OCI-LY7 (cell line): ENCODE measurements around the gene NF1. TPM values are rescaled to one million over a fixed set of nuclear protein-coding genes. Genes with fewer than 3 reads are reported as not detected.

Experiments used
- BruUV-seq: library from RNA; stranded (reverse); fragments of 400-500 nt; replicated peaks from 2 replicates; lab custom pipeline; 2021; lab: Mats Ljungman, UMichigan
- CTCF ChIA-PET: fragments of 300-600 bp; sonication (Branson Sonifier 250); formaldehyde crosslinking; loops from one replicate; lab custom pipeline; 2022; ENCODE audit warnings: antibody characterized with exemption; ENCODE audit not compliant: unreplicated experiment; lab: Charles Lee
- POLR2A ChIA-PET: fragments of 300-600 bp; sonication (Branson Sonifier 250); formaldehyde crosslinking; loops from one replicate; lab custom pipeline; 2022; ENCODE audit warnings: antibody characterized with exemption; lab: Charles Lee
- DNase-seq: peaks from one replicate; pipeline ENCODE4 v3.0.0-alpha.2; 2015; ENCODE audit warnings: low spot score
- H2AFZ ChIP-seq: fragments of 200-600 bp; sonication (generic), shearing (Covaris generic); 2 replicates; pipeline ENCODE4 v1.6.1; 2014; ENCODE audit warnings: mild to moderate bottlenecking, antibody characterized with exemption, low read length, moderate library complexity
- H3K27ac ChIP-seq: fragments of 200-600 bp; sonication (generic); 2 replicates; pipeline ENCODE4 v1.5.1; 2014; ENCODE audit warnings: mixed run types, low read depth, mild to moderate bottlenecking, moderate library complexity, low read length, inconsistent platforms; ENCODE audit not compliant: poor library complexity, severe bottlenecking
- H3K36me3 ChIP-seq: fragments of 200-600 bp; sonication (generic); 2 replicates; pipeline ENCODE4 v1.6.1; 2014; ENCODE audit warnings: mild to moderate bottlenecking, antibody characterized with exemption, low read length, moderate library complexity, mixed read lengths; ENCODE audit not compliant: insufficient read depth
- H3K4me1 ChIP-seq: fragments of 200-600 bp; sonication (generic); 2 replicates; pipeline ENCODE4 v1.5.1; 2014; ENCODE audit warnings: mild to moderate bottlenecking, low read length; ENCODE audit not compliant: insufficient read depth, poor library complexity, severe bottlenecking
- H3K4me2 ChIP-seq: fragments of 200-600 bp; sonication (generic); 2 replicates; pipeline ENCODE4 v1.6.1; 2014; ENCODE audit warnings: mild to moderate bottlenecking, low read length
- H3K4me3 ChIP-seq: fragments of 200-600 bp; sonication (generic); 2 replicates; pipeline ENCODE4 v1.5.1; 2014; ENCODE audit warnings: mild to moderate bottlenecking, low read depth, low read length; ENCODE audit not compliant: poor library complexity, severe bottlenecking
- H3K79me2 ChIP-seq: fragments of 200-600 bp; sonication (generic); 2 replicates; pipeline ENCODE4 v1.6.1; 2016; ENCODE audit warnings: low read depth, mild to moderate bottlenecking, low read length, moderate library complexity, mixed read lengths; ENCODE audit not compliant: insufficient read depth
- H3K9me2 ChIP-seq: fragments of 200-600 bp; sonication (generic); 2 replicates; pipeline ENCODE4 v1.6.1; 2016; ENCODE audit warnings: mild to moderate bottlenecking, low read length, mixed read lengths; ENCODE audit not compliant: insufficient read depth
- H3K9me3 ChIP-seq: fragments of 200-600 bp; sonication (generic); 2 replicates; pipeline ENCODE4 v1.6.1; 2014; ENCODE audit warnings: mild to moderate bottlenecking, mixed run types, low read length, mixed read lengths
- H4K20me1 ChIP-seq: fragments of 200-600 bp; sonication (generic); 2 replicates; pipeline ENCODE4 v1.6.1; 2014; ENCODE audit warnings: mild to moderate bottlenecking, antibody characterized with exemption, low read length, moderate library complexity, mixed read lengths; ENCODE audit not compliant: insufficient read depth
- EZH2phosphoT487 ChIP-seq: fragments of 200-600 bp; sonication (generic); IDR thresholded peaks from 2 replicates; pipeline ENCODE4 v1.6.1; 2018; ENCODE audit warnings: low read depth, borderline replicate concordance, mild to moderate bottlenecking, mixed run types, antibody characterized with exemption, low read length, moderate library complexity, mixed read lengths
- intact Hi-C: fragments of 100-400 bp; cut with micrococcal nuclease; formaldehyde crosslinking; loops from one replicate; pipeline ENCODE4 v1.10.0; 2022; ENCODE audit not compliant: unreplicated experiment
- total RNA-seq, 2 experiments: library from RNA; depleted of rRNA in 1 of 2; stranded (reverse); fragments of >200 nt in 1 of 2; shearing (Covaris generic) in 1 of 2; gene quantifications; 2 replicates each; pipeline ENCODE4 v1.2.3, GENCODE V29; 2014 to 2022
- TF ChIP-seq, protein P1 (sequence below): fragments of 200-600 bp; sonication (generic); conservative IDR thresholded peaks from 2 replicates; pipeline ENCODE4 v1.5.1; 2014; ENCODE audit warnings: mild to moderate bottlenecking, antibody characterized with exemption, low read length, moderate library complexity, mixed read lengths

The NF1 gene
- total RNA-seq, 2 experiments from 2014 or later, result 38.7 to 64.8 TPM

DNA sequence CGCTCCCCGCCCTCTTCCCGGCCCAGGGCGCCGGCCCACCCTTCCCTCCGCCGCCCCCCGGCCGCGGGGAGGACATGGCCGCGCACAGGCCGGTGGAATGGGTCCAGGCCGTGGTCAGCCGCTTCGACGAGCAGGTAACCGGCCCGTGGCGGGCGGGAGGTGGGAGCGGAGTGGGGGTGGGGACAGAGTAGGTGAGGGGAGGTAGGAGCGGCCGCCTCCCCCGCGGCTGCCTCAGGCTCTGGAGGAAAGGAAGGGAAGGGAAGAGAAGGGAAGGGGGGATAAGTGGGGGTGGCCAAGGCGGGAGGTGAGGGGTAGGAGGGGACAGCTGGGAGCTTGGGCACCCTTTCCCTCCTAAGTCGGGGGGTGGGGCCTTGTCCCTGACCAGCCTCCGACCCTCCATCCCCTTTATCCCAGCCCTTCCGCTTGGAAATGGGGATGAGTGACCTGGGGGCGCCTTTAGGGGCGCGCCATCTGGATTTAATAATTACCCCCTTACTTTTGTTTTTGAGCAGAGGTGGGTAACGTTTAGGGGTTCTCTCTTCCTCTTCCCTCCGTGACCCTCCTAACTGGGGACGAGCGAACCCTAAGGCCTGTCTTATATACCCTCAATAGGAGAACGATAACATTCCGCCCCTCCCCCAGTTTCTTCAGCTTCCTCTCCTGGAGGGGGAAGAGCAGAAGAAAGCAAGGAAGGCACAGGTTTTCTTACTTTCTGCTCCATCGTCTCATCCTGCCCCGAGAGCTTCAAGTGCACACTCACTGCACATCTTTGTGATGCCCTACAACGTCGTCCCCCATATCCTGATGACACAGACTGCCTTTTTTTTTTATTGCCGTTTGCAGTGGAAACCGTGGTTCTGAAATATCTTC is 694 bp downstream of the NF1 start:
- H3K4me3 ChIP-seq, result peak overlapping the region; percentile 93

DNA sequence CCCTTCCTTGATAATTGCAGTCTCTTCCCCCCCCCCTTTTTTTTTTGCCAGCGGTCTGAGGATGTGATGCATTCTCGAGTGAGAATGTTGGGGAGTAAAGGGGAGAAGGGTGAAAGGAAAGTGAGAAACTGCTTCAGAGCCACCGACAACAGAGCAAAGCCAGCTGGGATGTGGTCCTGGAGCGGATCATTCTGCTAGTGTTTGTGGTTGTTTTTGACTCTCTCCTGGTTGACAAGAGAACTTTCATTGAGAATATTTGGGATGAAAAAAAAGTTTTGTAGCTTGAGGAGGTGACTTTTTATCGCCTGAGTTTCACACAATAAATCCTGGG is 1.3 kb downstream of the NF1 start:
- ChIA-PET CTCF (no interaction called here), POLR2A (no interaction called here)
- Histone ChIP-seq H3K4me2 (peak overlapping the region; percentile 84), H3K36me3 (no peaks in the 10 kb centered on the region), H3K9me3 (no peaks in the 10 kb centered on the region), H3K4me1 (peaks cover 14% of the 10 kb centered on the region), H3K4me3 (peak overlapping the region; percentile 93), H3K79me2 (peaks cover 7% of the 10 kb centered on the region; the same call in 1 of the 2 replicates), H3K9me2 (no peaks in the 10 kb centered on the region), H3K27ac (no peak overlapping the region), H2AFZ (peak overlapping the region; percentile 99; the same call in 1 of the 2 replicates), H4K20me1 (no peaks in the 10 kb centered on the region)
- intact Hi-C loops, result no loop called here
- DNase-seq, result no peak
- no TSS peak for BruUV-seq
- TF ChIP-seq EZH2phosphoT487, result no peak
- TF ChIP-seq, protein P1, sequence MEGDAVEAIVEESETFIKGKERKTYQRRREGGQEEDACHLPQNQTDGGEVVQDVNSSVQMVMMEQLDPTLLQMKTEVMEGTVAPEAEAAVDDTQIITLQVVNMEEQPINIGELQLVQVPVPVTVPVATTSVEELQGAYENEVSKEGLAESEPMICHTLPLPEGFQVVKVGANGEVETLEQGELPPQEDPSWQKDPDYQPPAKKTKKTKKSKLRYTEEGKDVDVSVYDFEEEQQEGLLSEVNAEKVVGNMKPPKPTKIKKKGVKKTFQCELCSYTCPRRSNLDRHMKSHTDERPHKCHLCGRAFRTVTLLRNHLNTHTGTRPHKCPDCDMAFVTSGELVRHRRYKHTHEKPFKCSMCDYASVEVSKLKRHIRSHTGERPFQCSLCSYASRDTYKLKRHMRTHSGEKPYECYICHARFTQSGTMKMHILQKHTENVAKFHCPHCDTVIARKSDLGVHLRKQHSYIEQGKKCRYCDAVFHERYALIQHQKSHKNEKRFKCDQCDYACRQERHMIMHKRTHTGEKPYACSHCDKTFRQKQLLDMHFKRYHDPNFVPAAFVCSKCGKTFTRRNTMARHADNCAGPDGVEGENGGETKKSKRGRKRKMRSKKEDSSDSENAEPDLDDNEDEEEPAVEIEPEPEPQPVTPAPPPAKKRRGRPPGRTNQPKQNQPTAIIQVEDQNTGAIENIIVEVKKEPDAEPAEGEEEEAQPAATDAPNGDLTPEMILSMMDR, result no peak

More for the DNA sequence above, 694 bp downstream of the NF1 start:
- Histone ChIP-seq H3K36me3 (no peaks in the 10 kb centered on the region), H3K79me2 (peaks cover 7% of the 10 kb centered on the region; the same call in 1 of the 2 replicates), H3K9me2 (no peaks in the 10 kb centered on the region), H4K20me1 (no peaks in the 10 kb centered on the region), H3K4me1 (peaks cover 14% of the 10 kb centered on the region), H3K4me2 (peak overlapping the region; percentile 84), H3K27ac (no peak overlapping the region), H3K9me3 (no peaks in the 10 kb centered on the region), H2AFZ (peak overlapping the region; percentile 99)
- POLR2A ChIA-PET, result no interaction called here
- CTCF ChIA-PET, result no interaction called here
- no TSS peak for BruUV-seq
- intact Hi-C loops, result no loop called here
- peak; percentile 31 for DNase-seq
- TF ChIP-seq, protein P1, result no peak
- TF ChIP-seq EZH2phosphoT487, result no peak

- peaks cover 7% of the 10 kb centered on the region; the same call in 1 of the 2 replicates for H3K79me2 ChIP-seq
- intact Hi-C loops, result no loop called here
- POLR2A ChIA-PET, result interaction anchor here (0.5 to 0.9 kb wide), 3 partner anchors 8 to 58 kb away, joined by 3 to 4 read pairs (median 4); no protein-coding TSS in a partner anchor
- CTCF ChIA-PET, result no interaction called here
- no peak for DNase-seq
- no TSS peak for BruUV-seq
- no peak overlapping the region for H3K27ac ChIP-seq
- H4K20me1 ChIP-seq, result no peaks in the 10 kb centered on the region
- no peaks in the 10 kb centered on the region for H3K36me3 ChIP-seq
- no peaks in the 10 kb centered on the region for H3K9me3 ChIP-seq
- no peak overlapping the region for H2AFZ ChIP-seq
- no peaks in the 10 kb centered on the region for H3K9me2 ChIP-seq
- no peak overlapping the region for H3K4me3 ChIP-seq
- peaks cover 12% of the 10 kb centered on the region for H3K4me1 ChIP-seq
- no peak overlapping the region for H3K4me2 ChIP-seq
- TF ChIP-seq EZH2phosphoT487, result no peak
- TF ChIP-seq, protein P1, result no peak
Measured at GRCh38 chr17:31099016-31099415, 4.2 kb downstream of the NF1 start.
